ENCODE results near the gene JAKMIP1. TPM values are rescaled to one million over a fixed set of nuclear protein-coding genes. Genes with fewer than 3 reads are reported as not detected.

Gene JAKMIP1
- polyA plus RNA-seq, 1 donor from 2014 or later: 15.3 TPM

DNA sequence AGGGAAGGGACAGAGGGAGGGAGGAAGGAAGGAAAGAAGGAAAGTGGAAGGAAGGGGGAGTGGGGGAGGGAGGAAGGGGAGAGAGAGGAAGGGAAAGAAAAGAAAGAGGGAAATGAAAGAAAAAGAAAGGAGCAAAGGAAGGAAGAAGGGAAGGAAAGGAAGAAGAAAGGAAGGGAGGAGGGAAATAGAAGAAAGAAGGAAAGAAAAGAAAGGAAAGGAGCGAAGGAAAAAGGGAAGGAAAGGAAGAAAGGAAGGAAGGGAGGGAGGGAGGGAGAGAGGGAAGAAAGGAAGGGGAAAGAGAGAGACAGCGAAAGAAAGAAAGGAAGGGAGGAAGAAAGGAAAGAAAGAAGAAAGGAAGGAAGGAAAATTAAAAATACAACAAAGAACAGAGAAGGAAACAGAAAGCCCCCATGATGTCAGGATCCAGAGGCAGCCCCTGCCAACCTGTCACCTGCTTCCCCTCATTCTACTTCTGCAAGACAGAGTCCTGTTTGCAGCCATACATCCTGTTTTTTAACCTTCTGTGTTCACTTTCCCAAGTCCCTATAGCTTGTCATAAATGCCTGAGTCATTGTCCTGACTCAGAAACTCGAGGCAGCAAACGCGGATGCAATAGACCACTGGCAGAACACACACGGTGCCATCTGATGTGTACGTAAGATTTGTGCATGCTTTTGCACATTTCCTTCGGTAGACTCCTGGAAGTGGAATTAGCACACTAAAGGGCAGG lies 105.2 kb downstream of the JAKMIP1 start:
- no peaks in the 10 kb centered on the region for H4K20me1 ChIP-seq (ENCODE audit: insufficient read depth)
- H3K27me3 ChIP-seq (ENCODE audit: insufficient read depth, low read depth, low read length): no peaks in the 10 kb centered on the region
- no peak overlapping the region for H3K9ac ChIP-seq (ENCODE audit: low read length)
- H2AFZ ChIP-seq (ENCODE audit: low read depth, low read length): no peak overlapping the region
- H3K4me2 ChIP-seq (ENCODE audit: low read length): no peak overlapping the region
- no peak overlapping the region for H3K27ac ChIP-seq (ENCODE audit: low read length)
- no peaks in the 10 kb centered on the region for H3F3A ChIP-seq (ENCODE audit: insufficient read depth, low read length, poor library complexity, severe bottlenecking)
- H3K36me3 ChIP-seq (ENCODE audit: insufficient read depth, low read length): no peaks in the 10 kb centered on the region
- TF ChIP-seq, protein P1, sequence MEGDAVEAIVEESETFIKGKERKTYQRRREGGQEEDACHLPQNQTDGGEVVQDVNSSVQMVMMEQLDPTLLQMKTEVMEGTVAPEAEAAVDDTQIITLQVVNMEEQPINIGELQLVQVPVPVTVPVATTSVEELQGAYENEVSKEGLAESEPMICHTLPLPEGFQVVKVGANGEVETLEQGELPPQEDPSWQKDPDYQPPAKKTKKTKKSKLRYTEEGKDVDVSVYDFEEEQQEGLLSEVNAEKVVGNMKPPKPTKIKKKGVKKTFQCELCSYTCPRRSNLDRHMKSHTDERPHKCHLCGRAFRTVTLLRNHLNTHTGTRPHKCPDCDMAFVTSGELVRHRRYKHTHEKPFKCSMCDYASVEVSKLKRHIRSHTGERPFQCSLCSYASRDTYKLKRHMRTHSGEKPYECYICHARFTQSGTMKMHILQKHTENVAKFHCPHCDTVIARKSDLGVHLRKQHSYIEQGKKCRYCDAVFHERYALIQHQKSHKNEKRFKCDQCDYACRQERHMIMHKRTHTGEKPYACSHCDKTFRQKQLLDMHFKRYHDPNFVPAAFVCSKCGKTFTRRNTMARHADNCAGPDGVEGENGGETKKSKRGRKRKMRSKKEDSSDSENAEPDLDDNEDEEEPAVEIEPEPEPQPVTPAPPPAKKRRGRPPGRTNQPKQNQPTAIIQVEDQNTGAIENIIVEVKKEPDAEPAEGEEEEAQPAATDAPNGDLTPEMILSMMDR (IDR thresholded peaks at IDR 0.05; ENCODE audit: poor library complexity, severe bottlenecking): no peak
- TF ChIP-seq EP300 (conservative IDR thresholded peaks at IDR 0.05; ENCODE audit: poor library complexity, severe bottlenecking): no peak
- TF ChIP-seq MXI1 (conservative IDR thresholded peaks at IDR 0.05; ENCODE audit: poor library complexity, severe bottlenecking): no peak
- H3K9me3 ChIP-seq (ENCODE audit: low read length): no peaks in the 10 kb centered on the region
- no peak overlapping the region for H3K4me3 ChIP-seq (ENCODE audit: low read length)
- no peaks in the 10 kb centered on the region for H3K9me2 ChIP-seq (ENCODE audit: insufficient read depth, low read length)
- H3K79me2 ChIP-seq (replicated peaks; ENCODE audit: insufficient read depth, low read length): no peaks in the 10 kb centered on the region

GRCh38 chr4:6093671-6094070 lies 106.7 kb downstream of the JAKMIP1 start:
- TF ChIP-seq EZH2 (IDR thresholded peaks at IDR 0.05; ENCODE audit: borderline replicate concordance, insufficient read depth, low read length, poor library complexity, severe bottlenecking) (no peak), RAD21 (conservative IDR thresholded peaks at IDR 0.05) (no peak), POLR2AphosphoS5 (IDR thresholded peaks at IDR 0.05) (no peak), SMC3 (conservative IDR thresholded peaks at IDR 0.05; ENCODE audit: poor library complexity) (no peak)
- TF ChIP-seq, protein P1 (IDR thresholded peaks at IDR 0.05; ENCODE audit: poor library complexity, severe bottlenecking): no peak
- H4K20me1 ChIP-seq (ENCODE audit: insufficient read depth): no peaks in the 10 kb centered on the region
- no peaks in the 10 kb centered on the region for H3K27me3 ChIP-seq (ENCODE audit: insufficient read depth, low read depth, low read length)
- H3K79me2 ChIP-seq (replicated peaks; ENCODE audit: insufficient read depth, low read length): no peaks in the 10 kb centered on the region
- H3K27ac ChIP-seq (ENCODE audit: low read length): no peak overlapping the region
- no peaks in the 10 kb centered on the region for H3F3A ChIP-seq (ENCODE audit: insufficient read depth, low read length, poor library complexity, severe bottlenecking)
- no peak overlapping the region for H3K4me3 ChIP-seq (ENCODE audit: low read length)
- no peak overlapping the region for H3K4me2 ChIP-seq (ENCODE audit: low read length)
- H3K9me2 ChIP-seq (ENCODE audit: insufficient read depth, low read length): no peaks in the 10 kb centered on the region
- H3K9me3 ChIP-seq (ENCODE audit: low read length): no peaks in the 10 kb centered on the region
- no peak overlapping the region for H2AFZ ChIP-seq (ENCODE audit: low read depth, low read length)
- no peak overlapping the region for H3K9ac ChIP-seq (ENCODE audit: low read length)
- H3K36me3 ChIP-seq (ENCODE audit: insufficient read depth, low read length): no peaks in the 10 kb centered on the region

- no peak overlapping the region for H2AFZ ChIP-seq (ENCODE audit: low read depth, low read length)
- no peak overlapping the region for H3K9ac ChIP-seq (ENCODE audit: low read length)
- H3K4me3 ChIP-seq (ENCODE audit: low read length): no peak overlapping the region
- no peaks in the 10 kb centered on the region for H3K9me3 ChIP-seq (ENCODE audit: low read length)
- H4K20me1 ChIP-seq (ENCODE audit: insufficient read depth): no peaks in the 10 kb centered on the region
- no peaks in the 10 kb centered on the region for H3F3A ChIP-seq (ENCODE audit: insufficient read depth, low read length, poor library complexity, severe bottlenecking)
- no peak overlapping the region for H3K27ac ChIP-seq (ENCODE audit: low read length)
- H3K4me2 ChIP-seq (ENCODE audit: low read length): no peak overlapping the region
- H3K79me2 ChIP-seq (replicated peaks; ENCODE audit: insufficient read depth, low read length): no peaks in the 10 kb centered on the region
- no peak for TF ChIP-seq REST (IDR thresholded peaks at IDR 0.05; ENCODE audit: borderline replicate concordance)
- no peak for TF ChIP-seq POLR2AphosphoS5 (IDR thresholded peaks at IDR 0.05)
- TF ChIP-seq TAF1 (IDR thresholded peaks at IDR 0.05; ENCODE audit: low read depth): no peak
- no peak for TF ChIP-seq RAD21 (conservative IDR thresholded peaks at IDR 0.05)
- no peak for TF ChIP-seq SMC3 (conservative IDR thresholded peaks at IDR 0.05; ENCODE audit: poor library complexity)
- TF ChIP-seq, protein P1 (IDR thresholded peaks at IDR 0.05; ENCODE audit: poor library complexity, severe bottlenecking): no peak
- no peak for TF ChIP-seq MXI1 (conservative IDR thresholded peaks at IDR 0.05; ENCODE audit: poor library complexity, severe bottlenecking)
- TF ChIP-seq EZH2 (IDR thresholded peaks at IDR 0.05; ENCODE audit: borderline replicate concordance, insufficient read depth, low read length, poor library complexity, severe bottlenecking): no peak
- TF ChIP-seq EP300 (conservative IDR thresholded peaks at IDR 0.05; ENCODE audit: poor library complexity, severe bottlenecking): no peak
- no peaks in the 10 kb centered on the region for H3K36me3 ChIP-seq (ENCODE audit: insufficient read depth, low read length)
- H3K27me3 ChIP-seq (ENCODE audit: insufficient read depth, low read depth, low read length): no peaks in the 10 kb centered on the region
- no peaks in the 10 kb centered on the region for H3K9me2 ChIP-seq (ENCODE audit: insufficient read depth, low read length)
These were observed 107.4 kb downstream of the JAKMIP1 start for GRCh38 chr4:6092971-6093370.

Data from neural cell (in vitro differentiated cells).